HCT116 (cell line): Measurements from ENCODE around the gene TMEM205. TPM values are rescaled to one million over a fixed set of nuclear protein-coding genes. Genes with fewer than 3 reads are reported as not detected.

Experiments
- ATAC-seq: fragments of 200-7000 bp; cut with Tn5 transposase; 2 replicates; pipeline ENCODE4 v1.9.1; 2020; ENCODE audit warnings: mild to moderate bottlenecking, moderate library complexity
- BruUV-seq: library from RNA; stranded (reverse); fragments of 400-500 nt; replicated peaks from 2 replicates; lab custom pipeline; 2021; lab: Mats Ljungman, UMichigan
- CTCF ChIA-PET: fragments of 300-600 bp; sonication (Branson Sonifier 250); formaldehyde crosslinking; loops from one replicate; lab custom pipeline; 2021; ENCODE audit warnings: antibody characterized with exemption; lab: Charles Lee
- POLR2A ChIA-PET: fragments of 300-600, 350-600 bp; sonication (Branson Sonifier 250); formaldehyde crosslinking; loops from one replicate; lab custom pipeline; 2021; ENCODE audit warnings: antibody characterized with exemption; lab: Charles Lee
- RAD21 ChIA-PET, 2 experiments: fragments of 300-600 bp; sonication (Branson Sonifier 250); formaldehyde crosslinking; loops; one replicate each; lab custom pipeline; 2023; ENCODE audit warnings: low total read pairs in 2 of 2; ENCODE audit not compliant: uncharacterized antibody in 2 of 2, unreplicated experiment in 2 of 2, low non-redundant PET in 1 of 2; lab: Charles Lee
- DNase-seq: peaks from one replicate; pipeline ENCODE4 v3.0.0-alpha.2; 2010; ENCODE audit warnings: low read depth, low spot score
- H2AFZ ChIP-seq: fragments of 200-600 bp; shearing (Covaris generic), sonication (generic); 2 replicates; pipeline ENCODE4 v1.6.1; 2017; ENCODE audit warnings: low read depth, mixed run types, mixed read lengths, antibody characterized with exemption, low read length; ENCODE audit not compliant: poor library complexity, severe bottlenecking
- H3K27ac ChIP-seq: 2 replicates; pipeline ENCODE4 v1.5.1; 2012; ENCODE audit warnings: low read depth, low read length
- H3K27me3 ChIP-seq: fragments of 200-600 bp; sonication (generic); 2 replicates; pipeline ENCODE4 v1.6.1; 2016; ENCODE audit warnings: mixed run types, low read length, mixed read lengths; ENCODE audit not compliant: insufficient read depth
- H3K36me3 ChIP-seq, 2 experiments: fragments of 200-500 bp in 1 of 2; fragments of 200-600 bp in 1 of 2; sonication (Bioruptor generic) in 1 of 2; sonication (generic) in 1 of 2; 2 replicates each; pipeline versions ENCODE4 v1.5.1 to v1.6.1; 2014 to 2016; ENCODE audit warnings: low read length in 2 of 2, inconsistent platforms in 1 of 2, mixed read lengths in 1 of 2, mixed run types in 1 of 2; ENCODE audit not compliant: insufficient read depth in 2 of 2, control insufficient read depth in 1 of 2
- H3K4me1 ChIP-seq, 2 experiments: fragments of 200-600 bp in 1 of 2; sonication (generic) in 1 of 2; 2 replicates each; pipeline versions ENCODE4 v1.5.1 to v1.6.1; 2012 to 2017; ENCODE audit warnings: low read length in 2 of 2, inconsistent platforms in 1 of 2, mild to moderate bottlenecking in 1 of 2, mixed read lengths in 1 of 2, mixed run types in 1 of 2, moderate library complexity in 1 of 2; ENCODE audit not compliant: insufficient read depth in 2 of 2, control insufficient read depth in 1 of 2
- H3K4me2 ChIP-seq: fragments of 200-600 bp; sonication (generic); 2 replicates; pipeline ENCODE4 v1.6.1; 2017; ENCODE audit warnings: mixed run types, low read length, mixed read lengths
- H3K4me3 ChIP-seq, 2 experiments: fragments of 200-600 bp in 1 of 2; sonication (generic) in 1 of 2; replicated peaks in 1 of 2; 2 replicates each; pipeline ENCODE4 v1.5.1; 2011 to 2016; ENCODE audit warnings: low read length in 2 of 2, control low read depth in 1 of 2, low read depth in 1 of 2, mild to moderate bottlenecking in 1 of 2, mixed read lengths in 1 of 2, mixed run types in 1 of 2
- H3K79me2 ChIP-seq: fragments of 200-600 bp; sonication (generic); 2 replicates; pipeline ENCODE4 v1.6.1; 2017; ENCODE audit warnings: mild to moderate bottlenecking, mixed run types, low read length, moderate library complexity, mixed read lengths; ENCODE audit not compliant: insufficient read depth
- H3K9ac ChIP-seq: fragments of 200-600 bp; sonication (generic); 2 replicates; pipeline ENCODE4 v1.6.1; 2016; ENCODE audit warnings: low read length, mixed read lengths
- H3K9me2 ChIP-seq: fragments of 200-600 bp; sonication (generic), shearing (Covaris generic); 2 replicates; pipeline ENCODE4 v1.6.1; 2017; ENCODE audit warnings: mixed run types, mild to moderate bottlenecking, moderate library complexity; ENCODE audit not compliant: insufficient read depth
- H3K9me3 ChIP-seq, 2 experiments: fragments of 200-500 bp in 1 of 2; fragments of 200-600 bp in 1 of 2; sonication (Bioruptor generic) in 1 of 2; sonication (generic) in 1 of 2; 2 replicates each; pipeline ENCODE4 v1.6.1; 2014 to 2017; ENCODE audit warnings: low read length in 2 of 2, mixed read lengths in 2 of 2, inconsistent platforms in 1 of 2, low read depth in 1 of 2, mild to moderate bottlenecking in 1 of 2, mixed run types in 1 of 2, moderate library complexity in 1 of 2; ENCODE audit not compliant: control insufficient read depth in 1 of 2, insufficient read depth in 1 of 2
- H4K20me1 ChIP-seq: fragments of 200-600 bp; sonication (generic), shearing (Covaris generic); 2 replicates; pipeline ENCODE4 v1.6.1; 2017; ENCODE audit warnings: mixed run types, mild to moderate bottlenecking, moderate library complexity; ENCODE audit not compliant: insufficient read depth
- ATF3 ChIP-seq: IDR thresholded peaks from 2 replicates; pipeline ENCODE4 v1.6.1; 2012
- CEBPB ChIP-seq: IDR thresholded peaks from 2 replicates; pipeline ENCODE4 v1.6.1; 2012; ENCODE audit warnings: low read depth
- ELF1 ChIP-seq: IDR thresholded peaks from 2 replicates; pipeline ENCODE4 v1.6.1; 2012; ENCODE audit warnings: low read depth, borderline replicate concordance
- EZH2phosphoT487 ChIP-seq: fragments of 200-600 bp; IDR thresholded peaks from 2 replicates; pipeline ENCODE4 v1.6.1; 2018; ENCODE audit warnings: antibody characterized with exemption, borderline replicate concordance
- SP1 ChIP-seq: IDR thresholded peaks from 2 replicates; pipeline ENCODE4 v1.6.1; 2012; ENCODE audit warnings: low read depth
- SRF ChIP-seq: IDR thresholded peaks from 2 replicates; pipeline ENCODE4 v1.6.1; 2012; ENCODE audit warnings: low read depth
- TCF7L2 ChIP-seq: IDR thresholded peaks from 2 replicates; pipeline ENCODE4 v1.7.0; 2011; ENCODE audit warnings: borderline replicate concordance, inconsistent platforms; ENCODE audit not compliant: insufficient read depth, insufficient read length; ENCODE audit errors: extremely low read depth
- intact Hi-C: fragments of 100-400 bp; cut with micrococcal nuclease; formaldehyde crosslinking; loops from 2 replicates; pipeline ENCODE4 v1.10.0; 2022
- total RNA-seq: library from RNA; stranded (reverse); gene quantifications from one replicate; pipeline ENCODE4 v1.2.1, GENCODE V29; 2021; ENCODE audit not compliant: unreplicated experiment
- TF ChIP-seq, protein P1 (sequence below): IDR thresholded peaks from 2 replicates; pipeline ENCODE4 v1.6.1; 2012; ENCODE audit warnings: low read depth

Gene TMEM205
- total RNA-seq, 1 experiment from 2014 or later, result 55.9 TPM

DNA sequence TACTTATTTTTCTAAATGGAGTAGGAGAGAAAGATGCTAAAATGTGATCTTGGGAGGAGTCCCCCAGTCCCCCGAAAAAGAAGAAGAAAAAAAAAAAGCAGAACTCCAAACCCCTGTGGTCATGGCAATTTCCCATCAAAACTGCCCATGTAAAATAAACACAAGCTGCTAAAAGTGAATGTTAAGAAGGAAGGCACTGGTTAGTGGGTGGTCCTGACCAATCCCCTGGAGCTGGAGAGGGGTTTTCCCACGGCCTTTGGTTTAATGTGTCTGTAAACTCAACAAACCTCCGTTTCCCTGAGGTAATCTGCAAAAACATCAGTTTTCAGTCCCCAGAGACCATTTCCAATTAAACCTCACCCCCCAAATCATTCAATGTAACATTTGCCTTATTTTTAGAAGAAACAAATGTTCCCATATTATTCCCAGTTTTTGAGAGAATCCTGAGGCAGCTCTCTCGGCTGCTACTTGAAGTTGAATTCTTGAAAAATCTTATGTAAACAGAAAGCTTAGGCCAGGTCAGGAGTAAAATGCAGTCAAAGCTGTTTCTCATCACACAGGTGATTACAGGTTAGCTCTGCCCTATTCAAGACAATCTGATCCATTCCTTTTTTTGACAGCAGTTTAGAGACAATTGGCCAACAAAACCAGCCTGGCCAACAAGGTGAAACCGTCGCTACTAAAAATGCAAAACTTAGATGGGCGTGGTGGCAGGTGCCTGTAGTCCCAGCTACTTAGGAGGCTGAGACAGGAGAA is 23.6 kb downstream of the TMEM205 start:
- Histone ChIP-seq H3K36me3 (0 out of 4 replicates have a peak, but pooled peaks cover 0 to 3% of the 10 kb centered on the region in 2 experiments), H3K4me1 (no peaks in the 10 kb centered on the region), H3K4me3 (no peak overlapping the region), H2AFZ (no peak overlapping the region), H3K9ac (no peak overlapping the region), H3K27ac (no peak overlapping the region), H3K79me2 (no peaks in the 10 kb centered on the region), H3K4me2 (no peak overlapping the region)
- CTCF ChIA-PET, result interaction anchor here (0.6 to 1.2 kb wide), 2 partner anchors 9 to 29 kb away, joined by 3 read pairs; no protein-coding TSS in a partner anchor
- RAD21 ChIA-PET, result no interaction called here
- BruUV-seq, result TSS peak; percentile 45
- intact Hi-C loops, result no loop called here
- TF ChIP-seq SRF, result no peak
- TF ChIP-seq ELF1, result no peak
- no peak for TF ChIP-seq ATF3
- no peak for TF ChIP-seq CEBPB
- TF ChIP-seq, protein P1, sequence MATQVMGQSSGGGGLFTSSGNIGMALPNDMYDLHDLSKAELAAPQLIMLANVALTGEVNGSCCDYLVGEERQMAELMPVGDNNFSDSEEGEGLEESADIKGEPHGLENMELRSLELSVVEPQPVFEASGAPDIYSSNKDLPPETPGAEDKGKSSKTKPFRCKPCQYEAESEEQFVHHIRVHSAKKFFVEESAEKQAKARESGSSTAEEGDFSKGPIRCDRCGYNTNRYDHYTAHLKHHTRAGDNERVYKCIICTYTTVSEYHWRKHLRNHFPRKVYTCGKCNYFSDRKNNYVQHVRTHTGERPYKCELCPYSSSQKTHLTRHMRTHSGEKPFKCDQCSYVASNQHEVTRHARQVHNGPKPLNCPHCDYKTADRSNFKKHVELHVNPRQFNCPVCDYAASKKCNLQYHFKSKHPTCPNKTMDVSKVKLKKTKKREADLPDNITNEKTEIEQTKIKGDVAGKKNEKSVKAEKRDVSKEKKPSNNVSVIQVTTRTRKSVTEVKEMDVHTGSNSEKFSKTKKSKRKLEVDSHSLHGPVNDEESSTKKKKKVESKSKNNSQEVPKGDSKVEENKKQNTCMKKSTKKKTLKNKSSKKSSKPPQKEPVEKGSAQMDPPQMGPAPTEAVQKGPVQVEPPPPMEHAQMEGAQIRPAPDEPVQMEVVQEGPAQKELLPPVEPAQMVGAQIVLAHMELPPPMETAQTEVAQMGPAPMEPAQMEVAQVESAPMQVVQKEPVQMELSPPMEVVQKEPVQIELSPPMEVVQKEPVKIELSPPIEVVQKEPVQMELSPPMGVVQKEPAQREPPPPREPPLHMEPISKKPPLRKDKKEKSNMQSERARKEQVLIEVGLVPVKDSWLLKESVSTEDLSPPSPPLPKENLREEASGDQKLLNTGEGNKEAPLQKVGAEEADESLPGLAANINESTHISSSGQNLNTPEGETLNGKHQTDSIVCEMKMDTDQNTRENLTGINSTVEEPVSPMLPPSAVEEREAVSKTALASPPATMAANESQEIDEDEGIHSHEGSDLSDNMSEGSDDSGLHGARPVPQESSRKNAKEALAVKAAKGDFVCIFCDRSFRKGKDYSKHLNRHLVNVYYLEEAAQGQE, result no peak
- TF ChIP-seq TCF7L2, result no peak
- no peak for TF ChIP-seq EZH2phosphoT487
- TF ChIP-seq SP1, result no peak
- TF ChIP-seq, all 23 proteins: peak for 0
- POLR2A ChIA-PET, result interaction anchor here (1.9 kb wide), 1 partner anchor 22 kb away, joined by 4 read pairs; no protein-coding TSS in a partner anchor
- no peaks in the 10 kb centered on the region for H3K9me2 ChIP-seq
- no peaks in the 10 kb centered on the region for H3K9me3 ChIP-seq
- H3K27me3 ChIP-seq, result no peaks in the 10 kb centered on the region
- H4K20me1 ChIP-seq, result no peaks in the 10 kb centered on the region
- no peak for ATAC-seq
- DNase-seq, result no peak
